Loucy (cell line): ENCODE results near the gene IGFBP5.

Source experiments
- H2AFZ ChIP-seq: fragments of 200-600 bp; sonication (generic); 2 replicates; pipeline ENCODE4 v1.6.0; 2016; ENCODE audit warnings: antibody characterized with exemption, mild to moderate bottlenecking, low read length, moderate library complexity
- H3F3A ChIP-seq: fragments of 200-600 bp; 2 replicates; pipeline ENCODE4 v1.6.0; 2016; ENCODE audit warnings: antibody characterized with exemption, low read depth, mild to moderate bottlenecking
- H3K27me3 ChIP-seq: fragments of 200-600 bp; sonication (generic); 2 replicates; pipeline ENCODE4 v1.6.1; 2014; ENCODE audit warnings: low read length, mild to moderate bottlenecking; ENCODE audit not compliant: insufficient read depth, poor library complexity, severe bottlenecking
- H3K36me3 ChIP-seq: fragments of 200-600 bp; sonication (generic); 2 replicates; pipeline ENCODE4 v1.6.1; 2016; ENCODE audit warnings: low read length; ENCODE audit not compliant: insufficient read depth
- H3K4me1 ChIP-seq: fragments of 200-600 bp; sonication (generic); 2 replicates; pipeline ENCODE4 v1.5.1; 2014; ENCODE audit warnings: low read length, mild to moderate bottlenecking; ENCODE audit not compliant: insufficient read depth, poor library complexity, severe bottlenecking
- H3K4me2 ChIP-seq: fragments of 200-600 bp; sonication (generic); 2 replicates; pipeline ENCODE4 v1.6.0; 2014; ENCODE audit warnings: antibody characterized with exemption, low read length, low read depth, mild to moderate bottlenecking; ENCODE audit not compliant: poor library complexity, severe bottlenecking
- H3K4me3 ChIP-seq: fragments of 200-600 bp; sonication (generic); 2 replicates; pipeline ENCODE4 v1.5.1; 2014; ENCODE audit warnings: low read length, mild to moderate bottlenecking, mixed read lengths; ENCODE audit not compliant: poor library complexity, severe bottlenecking
- H3K79me2 ChIP-seq: fragments of 200-600 bp; sonication (generic); 2 replicates; pipeline ENCODE4 v1.6.1; 2014; ENCODE audit warnings: low read length; ENCODE audit not compliant: insufficient read depth
- H3K9ac ChIP-seq: fragments of 200-600 bp; sonication (generic); 2 replicates; pipeline ENCODE4 v1.6.0; 2014; ENCODE audit warnings: mild to moderate bottlenecking, low read depth, low read length, moderate library complexity; ENCODE audit not compliant: poor library complexity, severe bottlenecking
- H3K9me2 ChIP-seq: fragments of 200-600 bp; sonication (generic); replicated peaks from 2 replicates; pipeline ENCODE4 v1.6.1; 2016; ENCODE audit warnings: low read depth, low read length, mixed read lengths
- H3K9me3 ChIP-seq: fragments of 200-600 bp; sonication (generic); 2 replicates; pipeline ENCODE4 v1.6.1; 2014; ENCODE audit warnings: mild to moderate bottlenecking, antibody characterized with exemption, low read length, low read depth; ENCODE audit not compliant: insufficient read depth
- H4K20me1 ChIP-seq: fragments of 200-600 bp; sonication (generic); 2 replicates; pipeline ENCODE4 v1.6.0; 2014; ENCODE audit warnings: antibody characterized with exemption, low read length, mild to moderate bottlenecking; ENCODE audit not compliant: insufficient read depth, poor library complexity, severe bottlenecking
- EZH2phosphoT487 ChIP-seq: fragments of 200-600 bp; IDR thresholded peaks from 2 replicates; pipeline ENCODE4 v1.6.1; 2018; ENCODE audit warnings: antibody characterized with exemption, mild to moderate bottlenecking, moderate library complexity, borderline replicate concordance
- TF ChIP-seq, protein P1 (sequence below): fragments of 200-600 bp; sonication (generic); conservative IDR thresholded peaks from 2 replicates; pipeline ENCODE4 v1.5.1; 2014; ENCODE audit warnings: mild to moderate bottlenecking, antibody characterized with exemption, low read length

The IGFBP5 gene

DNA sequence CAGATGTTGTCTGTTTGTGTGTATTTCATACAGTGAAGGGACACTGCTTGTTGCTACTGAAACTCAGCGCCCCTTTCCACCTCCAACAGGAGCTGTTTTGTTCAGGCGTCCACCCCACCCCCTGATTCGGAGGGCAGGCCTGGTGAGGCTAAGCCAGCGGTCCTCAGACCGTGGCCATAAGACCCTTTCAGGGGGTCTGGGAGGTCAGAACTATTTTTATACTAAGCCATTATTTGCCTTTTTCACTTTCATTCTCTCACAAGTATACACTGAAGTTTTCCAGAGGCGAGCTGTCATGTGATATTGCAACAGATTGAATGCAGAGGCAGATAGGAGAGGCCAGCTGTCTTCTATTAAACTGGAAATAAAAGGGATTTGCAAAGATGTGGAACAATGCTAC lies 39.7 kb upstream of the IGFBP5 start:
- H3K79me2 ChIP-seq = no peaks in the 10 kb centered on the region
- no peaks in the 10 kb centered on the region for H3F3A ChIP-seq
- H3K27me3 ChIP-seq = no peaks in the 10 kb centered on the region
- H3K4me3 ChIP-seq = no peak overlapping the region
- H3K4me2 ChIP-seq = no peak overlapping the region
- no peak overlapping the region for H3K9ac ChIP-seq
- no peaks in the 10 kb centered on the region for H3K9me3 ChIP-seq
- TF ChIP-seq EZH2phosphoT487 = no peak
- TF ChIP-seq, protein P1, sequence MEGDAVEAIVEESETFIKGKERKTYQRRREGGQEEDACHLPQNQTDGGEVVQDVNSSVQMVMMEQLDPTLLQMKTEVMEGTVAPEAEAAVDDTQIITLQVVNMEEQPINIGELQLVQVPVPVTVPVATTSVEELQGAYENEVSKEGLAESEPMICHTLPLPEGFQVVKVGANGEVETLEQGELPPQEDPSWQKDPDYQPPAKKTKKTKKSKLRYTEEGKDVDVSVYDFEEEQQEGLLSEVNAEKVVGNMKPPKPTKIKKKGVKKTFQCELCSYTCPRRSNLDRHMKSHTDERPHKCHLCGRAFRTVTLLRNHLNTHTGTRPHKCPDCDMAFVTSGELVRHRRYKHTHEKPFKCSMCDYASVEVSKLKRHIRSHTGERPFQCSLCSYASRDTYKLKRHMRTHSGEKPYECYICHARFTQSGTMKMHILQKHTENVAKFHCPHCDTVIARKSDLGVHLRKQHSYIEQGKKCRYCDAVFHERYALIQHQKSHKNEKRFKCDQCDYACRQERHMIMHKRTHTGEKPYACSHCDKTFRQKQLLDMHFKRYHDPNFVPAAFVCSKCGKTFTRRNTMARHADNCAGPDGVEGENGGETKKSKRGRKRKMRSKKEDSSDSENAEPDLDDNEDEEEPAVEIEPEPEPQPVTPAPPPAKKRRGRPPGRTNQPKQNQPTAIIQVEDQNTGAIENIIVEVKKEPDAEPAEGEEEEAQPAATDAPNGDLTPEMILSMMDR = no peak
- no peaks in the 10 kb centered on the region for H3K4me1 ChIP-seq
- no peak overlapping the region for H2AFZ ChIP-seq
- H4K20me1 ChIP-seq = no peaks in the 10 kb centered on the region
- H3K36me3 ChIP-seq = no peaks in the 10 kb centered on the region
- H3K9me2 ChIP-seq = no peaks in the 10 kb centered on the region

DNA sequence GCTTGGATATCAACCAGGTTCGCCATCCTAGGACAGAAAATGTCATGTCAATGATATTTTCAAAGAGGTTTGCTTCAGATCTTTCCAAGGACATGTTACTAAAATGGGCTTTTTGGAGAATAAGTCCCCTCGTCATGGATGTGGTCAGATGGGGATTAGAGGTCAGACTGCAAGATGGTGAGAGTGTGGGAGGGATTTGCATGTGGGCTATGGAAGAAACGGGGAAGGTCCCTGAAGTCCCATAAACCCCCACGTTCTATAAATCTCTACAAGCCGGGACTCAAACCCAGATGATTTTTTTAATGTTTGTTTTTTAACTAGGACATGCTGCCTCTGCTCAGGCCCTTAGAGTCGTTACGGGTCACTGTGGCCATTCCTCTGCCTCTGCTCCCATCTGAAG lies 37.7 kb upstream of the IGFBP5 start:
- no peak for TF ChIP-seq EZH2phosphoT487
- TF ChIP-seq, protein P1 = no peak
- no peaks in the 10 kb centered on the region for H3K9me2 ChIP-seq
- H2AFZ ChIP-seq = no peak overlapping the region
- no peak overlapping the region for H3K4me2 ChIP-seq
- H3K9me3 ChIP-seq = no peaks in the 10 kb centered on the region
- H3F3A ChIP-seq = no peaks in the 10 kb centered on the region
- no peaks in the 10 kb centered on the region for H3K4me1 ChIP-seq
- H3K4me3 ChIP-seq = no peak overlapping the region
- no peaks in the 10 kb centered on the region for H3K36me3 ChIP-seq
- no peaks in the 10 kb centered on the region for H3K79me2 ChIP-seq
- H4K20me1 ChIP-seq = no peaks in the 10 kb centered on the region
- no peak overlapping the region for H3K9ac ChIP-seq
- no peaks in the 10 kb centered on the region for H3K27me3 ChIP-seq

DNA sequence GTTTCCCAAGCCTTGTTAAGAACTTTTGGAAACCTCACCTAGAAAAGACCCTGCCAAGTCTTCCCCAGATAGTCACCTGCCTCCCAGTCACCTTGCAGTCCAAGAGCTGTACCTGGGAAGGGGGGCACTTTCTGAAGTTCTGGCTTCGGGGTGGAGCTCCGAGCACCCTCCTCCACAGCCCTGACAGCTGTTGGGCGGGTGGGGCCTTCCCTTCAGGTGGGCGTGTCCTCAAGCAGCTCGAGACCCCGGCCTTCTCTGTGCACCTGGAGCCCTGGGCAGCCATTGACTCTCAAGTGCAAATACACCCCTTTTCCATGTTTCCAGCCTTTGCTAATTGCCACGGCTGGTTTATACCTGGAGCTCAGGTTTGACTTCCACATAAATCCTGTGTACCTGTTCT lies 37.0 kb upstream of the IGFBP5 start:
- no peaks in the 10 kb centered on the region for H3K9me2 ChIP-seq
- H3K27me3 ChIP-seq = no peaks in the 10 kb centered on the region
- no peaks in the 10 kb centered on the region for H3K4me1 ChIP-seq
- no peaks in the 10 kb centered on the region for H4K20me1 ChIP-seq
- TF ChIP-seq, protein P1 = no peak
- no peak for TF ChIP-seq EZH2phosphoT487
- H3K4me3 ChIP-seq = no peak overlapping the region
- no peaks in the 10 kb centered on the region for H3K9me3 ChIP-seq
- H2AFZ ChIP-seq = no peak overlapping the region
- no peaks in the 10 kb centered on the region for H3K79me2 ChIP-seq
- H3K4me2 ChIP-seq = no peak overlapping the region
- no peak overlapping the region for H3K9ac ChIP-seq
- H3K36me3 ChIP-seq = no peaks in the 10 kb centered on the region
- H3F3A ChIP-seq = no peaks in the 10 kb centered on the region
